HG03064 (cell line): ENCODE results near the gene PCYOX1L.

Experiments used
- ATAC-seq: cut with Tn5 transposase; IDR thresholded peaks from one replicate; pipeline ENCODE4 v1.9.1; 2021; ENCODE audit warnings: low read depth; ENCODE audit not compliant: unreplicated experiment

Gene PCYOX1L

GRCh38 chr5:149367249-149367971, 9.6 kb downstream of the PCYOX1L start:
- peak; percentile 58 for ATAC-seq

DNA sequence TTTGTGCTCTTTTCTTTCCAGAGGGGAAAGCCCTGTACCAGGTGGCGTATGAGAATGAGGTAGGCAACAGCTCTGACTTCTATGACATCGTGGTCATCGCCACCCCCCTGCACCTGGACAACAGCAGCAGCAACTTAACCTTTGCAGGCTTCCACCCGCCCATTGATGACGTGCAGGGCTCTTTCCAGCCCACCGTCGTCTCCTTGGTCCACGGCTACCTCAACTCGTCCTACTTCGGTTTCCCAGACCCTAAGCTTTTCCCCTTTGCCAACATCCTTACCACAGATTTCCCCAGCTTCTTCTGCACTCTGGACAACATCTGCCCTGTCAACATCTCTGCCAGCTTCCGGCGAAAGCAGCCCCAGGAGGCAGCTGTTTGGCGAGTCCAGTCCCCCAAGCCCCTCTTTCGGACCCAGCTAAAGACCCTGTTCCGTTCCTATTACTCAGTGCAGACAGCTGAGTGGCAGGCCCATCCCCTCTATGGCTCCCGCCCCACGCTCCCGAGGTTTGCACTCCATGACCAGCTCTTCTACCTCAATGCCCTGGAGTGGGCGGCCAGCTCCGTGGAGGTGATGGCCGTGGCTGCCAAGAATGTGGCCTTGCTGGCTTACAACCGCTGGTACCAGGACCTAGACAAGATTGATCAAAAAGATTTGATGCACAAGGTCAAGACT, 10.3 kb downstream of the PCYOX1L start:
- ATAC-seq: no peak

- no peak for ATAC-seq
Measured at GRCh38 chr5:149370878-149371277, 13.0 kb downstream of the PCYOX1L start.

- ATAC-seq: peak; percentile 68
Measured at GRCh38 chr5:149371296-149371962, 13.6 kb downstream of the PCYOX1L start.

- no peak for ATAC-seq
Measured at GRCh38 chr5:149372076-149372795, 14.4 kb downstream of the PCYOX1L start.

DNA sequence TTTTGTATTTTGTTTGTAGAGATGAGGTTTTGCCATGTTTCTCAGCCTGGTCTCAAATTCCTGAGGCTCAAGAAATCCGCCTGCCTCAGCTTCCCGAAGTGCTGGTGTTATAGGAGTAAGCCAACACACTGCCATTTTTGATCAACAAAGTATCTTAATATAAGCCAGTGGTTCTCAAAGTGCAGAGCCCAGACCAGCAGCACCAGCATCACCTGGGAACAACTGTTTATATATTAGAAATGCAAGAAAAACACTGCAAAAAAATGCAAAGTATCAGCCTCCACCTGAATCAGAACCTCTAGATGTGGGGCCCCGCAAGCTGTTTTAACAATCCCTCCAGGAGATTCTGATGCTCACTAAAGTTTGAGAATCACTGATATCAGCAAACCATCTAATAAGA, 15.1 kb downstream of the PCYOX1L start:
- no peak for ATAC-seq

GRCh38 chr5:149374303-149374702, 16.5 kb downstream of the PCYOX1L start:
- ATAC-seq: no peak

DNA sequence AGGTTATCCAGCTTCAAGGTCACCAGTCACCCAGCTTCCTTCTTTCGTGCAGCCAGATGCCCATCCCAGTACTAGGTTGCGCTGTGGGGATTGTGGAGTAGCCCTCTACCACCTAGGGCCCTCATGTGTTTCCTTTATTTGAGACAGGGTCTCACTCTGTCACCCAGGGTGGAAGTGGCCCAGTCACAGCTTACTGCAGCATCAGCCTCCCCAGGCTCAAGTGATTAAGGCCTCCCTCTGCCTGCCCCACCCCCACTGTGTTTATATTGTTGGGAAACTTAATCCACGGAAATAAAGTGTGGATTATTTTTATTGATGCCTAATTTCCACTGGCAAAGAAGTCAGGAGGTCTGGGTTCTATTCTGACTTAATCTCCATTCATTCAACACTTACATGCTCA, 17.0 kb downstream of the PCYOX1L start:
- no peak for ATAC-seq

- no peak for ATAC-seq
Measured at GRCh38 chr5:149375434-149375833, 17.6 kb downstream of the PCYOX1L start.

DNA sequence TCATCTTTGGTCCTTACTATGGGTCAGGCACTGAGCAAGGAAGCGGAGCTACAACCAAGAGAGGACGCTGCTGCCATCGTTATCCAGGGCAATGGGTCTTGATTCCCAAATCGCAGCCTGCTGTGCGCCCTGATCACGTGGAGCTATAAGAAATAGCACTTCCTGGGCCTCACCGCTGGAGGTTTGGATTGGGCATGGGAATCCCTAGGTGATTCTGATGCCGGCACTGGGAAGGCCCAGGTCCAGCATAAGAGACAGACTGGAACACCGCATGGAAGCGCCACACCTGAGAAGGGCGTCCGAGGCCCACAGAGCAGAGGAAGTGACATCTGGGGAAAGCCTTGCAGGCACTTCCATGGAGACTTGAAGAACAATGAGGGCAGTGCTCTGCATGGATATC, 18.3 kb downstream of the PCYOX1L start:
- ATAC-seq: no peak

DNA sequence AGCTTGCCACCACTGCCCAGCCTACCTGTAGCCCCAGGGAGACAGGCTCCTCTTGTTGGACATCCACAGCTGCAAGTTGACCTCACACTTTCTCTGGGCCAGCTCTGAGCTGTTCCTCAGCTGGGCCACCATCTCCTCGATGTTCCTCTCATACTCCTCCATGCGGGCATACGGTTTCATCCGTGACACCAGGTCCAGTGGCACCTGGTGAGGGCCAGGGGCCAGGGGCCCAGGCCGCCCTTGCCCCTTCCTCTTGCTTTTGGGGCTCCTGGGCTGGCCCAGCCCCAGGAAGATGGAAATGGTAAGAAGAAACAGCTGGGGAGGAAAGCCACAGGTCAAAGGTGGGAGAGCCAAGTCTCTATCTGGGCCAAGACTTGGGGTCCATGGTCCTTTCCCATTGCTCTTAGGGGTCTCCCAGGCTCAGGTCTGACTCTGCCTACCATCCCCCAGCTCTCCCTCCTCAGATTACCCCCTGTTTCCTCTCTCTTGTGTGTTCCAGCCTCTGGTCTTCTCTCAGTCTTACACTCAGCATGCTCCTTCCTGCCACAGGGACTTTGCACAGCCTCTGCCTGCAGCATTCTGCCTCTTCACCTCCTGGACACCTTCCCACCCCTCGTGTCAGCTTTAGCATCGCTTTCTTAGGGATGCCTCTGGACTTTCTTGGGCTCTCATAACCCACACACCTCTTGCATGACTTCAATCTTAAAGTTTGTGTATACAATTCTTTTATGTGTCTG, 19.0 kb downstream of the PCYOX1L start:
- no peak for ATAC-seq

- no peak for ATAC-seq
Measured at GRCh38 chr5:149378241-149378820, 20.5 kb downstream of the PCYOX1L start.

- no peak for ATAC-seq
Measured at GRCh38 chr5:149379177-149379761, 21.4 kb downstream of the PCYOX1L start, which contains the start of gene IL17B. Gene IL17B, minus strand, starts transcription at chr5:149379292. Its CDS starts 67 bp downstream, at chr5:149379225.

- no peak for ATAC-seq
Measured at GRCh38 chr5:149379818-149380374, 22.1 kb downstream of the PCYOX1L start.

- ATAC-seq: no peak
Measured at GRCh38 chr5:149380466-149381121, 22.7 kb downstream of the PCYOX1L start.

- ATAC-seq: no peak
Measured at GRCh38 chr5:149381261-149381985, 23.6 kb downstream of the PCYOX1L start.

GRCh38 chr5:149381986-149382338, 24.1 kb downstream of the PCYOX1L start:
- no peak for ATAC-seq
